IPS-18a (cell line): ENCODE results near the gene SELL.
"Not testable (repeated sequence)": the region's sequence is repeated elsewhere in the genome, so short reads cannot be mapped to it uniquely, and the experiment has no call there.

Experiments used
- H3K27ac ChIP-seq: one replicate; pipeline ENCODE4 v1.5.1; 2013; ENCODE audit warnings: low read length
- H3K27me3 ChIP-seq: one replicate; pipeline ENCODE4 v1.6.1; 2013; ENCODE audit warnings: mild to moderate bottlenecking, low read length; ENCODE audit not compliant: control insufficient read depth, insufficient read depth
- H3K36me3 ChIP-seq: one replicate; pipeline ENCODE4 v1.6.1; 2013; ENCODE audit warnings: low read depth, low read length; ENCODE audit not compliant: control insufficient read depth
- H3K4me1 ChIP-seq: one replicate; pipeline ENCODE4 v1.6.1; 2013; ENCODE audit warnings: low read depth, low read length; ENCODE audit not compliant: control insufficient read depth
- H3K4me3 ChIP-seq: one replicate; pipeline ENCODE4 v1.5.1; 2013; ENCODE audit warnings: low read length
- H3K9ac ChIP-seq: one replicate; pipeline ENCODE4 v1.6.1; 2013; ENCODE audit warnings: mild to moderate bottlenecking, low read length, moderate library complexity
- H3K9me3 ChIP-seq: one replicate; pipeline ENCODE4 v1.6.1; 2013; ENCODE audit warnings: low read depth, low read length; ENCODE audit not compliant: control insufficient read depth

The SELL gene

GRCh38 chr1:169683168-169683567 lies 28.3 kb downstream of the SELL start:
- H3K9ac ChIP-seq, H3K4me3 ChIP-seq: not testable (repeated sequence)

GRCh38 chr1:169682071-169682470 lies 29.3 kb downstream of the SELL start:
- Histone ChIP-seq H3K36me3 (no peaks in the 10 kb centered on the region), H3K27ac (no peak overlapping the region), H3K4me3 (no peak overlapping the region), H3K27me3 (peaks cover 79% of the 10 kb centered on the region), H3K9me3 (no peaks in the 10 kb centered on the region), H3K4me1 (peaks cover 9% of the 10 kb centered on the region), H3K9ac (no peak overlapping the region)

More at GRCh38 chr1:169683168-169683567, 28.3 kb downstream of the SELL start:
- H3K9me3 ChIP-seq, H3K4me1 ChIP-seq, H3K36me3 ChIP-seq, H3K27ac ChIP-seq: not testable (repeated sequence)
- H3K27me3 ChIP-seq, result peaks cover 85% of the 10 kb centered on the region

GRCh38 chr1:169681140-169681539 lies 30.3 kb downstream of the SELL start:
- no peak overlapping the region for H3K27ac ChIP-seq
- no peaks in the 10 kb centered on the region for H3K36me3 ChIP-seq
- H3K27me3 ChIP-seq, result peaks cover 72% of the 10 kb centered on the region
- H3K9ac ChIP-seq, result no peak overlapping the region
- no peak overlapping the region for H3K4me3 ChIP-seq
- peaks cover 9% of the 10 kb centered on the region for H3K4me1 ChIP-seq
- no peaks in the 10 kb centered on the region for H3K9me3 ChIP-seq

GRCh38 chr1:169680377-169681019 lies 30.9 kb downstream of the SELL start:
- Histone ChIP-seq H3K9me3 (no peaks in the 10 kb centered on the region), H3K36me3 (no peaks in the 10 kb centered on the region), H3K27me3 (peaks cover 65% of the 10 kb centered on the region), H3K4me3 (no peak overlapping the region), H3K4me1 (peaks cover 9% of the 10 kb centered on the region), H3K27ac (no peak overlapping the region), H3K9ac (no peak overlapping the region)

DNA sequence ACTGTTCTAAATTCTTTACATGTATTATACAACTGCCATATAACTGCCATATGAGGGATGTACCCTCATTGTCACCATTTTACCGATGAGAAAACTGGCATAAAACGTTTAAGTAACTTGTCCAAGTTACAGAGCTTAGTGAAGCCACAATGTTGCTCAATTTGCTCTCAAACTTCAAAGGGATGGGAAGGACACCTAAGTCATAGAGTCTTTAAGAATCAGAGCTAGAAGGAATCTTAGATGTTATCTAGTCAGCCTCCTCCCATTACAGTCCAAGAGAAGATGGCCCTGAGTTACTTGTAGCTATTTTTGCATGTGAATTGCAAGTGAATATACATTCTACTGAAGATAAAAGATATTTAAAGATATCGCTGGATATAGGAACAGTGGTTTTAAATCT lies 31.7 kb downstream of the SELL start:
- H3K27ac ChIP-seq, result no peak overlapping the region
- H3K4me1 ChIP-seq, result peaks cover 9% of the 10 kb centered on the region
- H3K4me3 ChIP-seq, result no peak overlapping the region
- H3K9me3 ChIP-seq, result no peaks in the 10 kb centered on the region
- no peak overlapping the region for H3K9ac ChIP-seq
- no peaks in the 10 kb centered on the region for H3K36me3 ChIP-seq
- H3K27me3 ChIP-seq, result peaks cover 61% of the 10 kb centered on the region

GRCh38 chr1:169676001-169676400 lies 35.4 kb downstream of the SELL start:
- peaks cover 2% of the 10 kb centered on the region for H3K4me1 ChIP-seq
- no peak overlapping the region for H3K27ac ChIP-seq
- H3K36me3 ChIP-seq, result no peaks in the 10 kb centered on the region
- no peak overlapping the region for H3K9ac ChIP-seq
- no peaks in the 10 kb centered on the region for H3K9me3 ChIP-seq
- no peak overlapping the region for H3K4me3 ChIP-seq
- peaks cover 24% of the 10 kb centered on the region for H3K27me3 ChIP-seq

DNA sequence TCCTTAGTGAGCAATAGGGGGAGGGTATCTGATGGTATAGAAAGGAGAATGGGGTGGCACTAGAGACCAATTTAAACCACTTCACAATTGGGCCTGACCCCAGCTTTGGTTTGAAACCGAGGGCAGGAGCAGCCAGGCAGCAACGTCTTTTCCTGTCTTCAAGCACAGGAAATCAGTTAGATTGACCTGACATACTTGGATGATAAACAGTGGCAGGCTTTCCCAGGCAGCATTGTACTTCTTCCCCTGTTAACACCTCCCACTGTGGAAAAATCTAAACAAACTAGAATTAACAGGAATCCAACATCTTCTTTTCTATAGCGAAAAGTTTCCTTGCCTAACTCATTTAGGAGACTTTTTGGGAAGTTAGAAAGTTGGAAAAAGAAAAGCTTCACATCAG lies 40.6 kb downstream of the SELL start:
- Histone ChIP-seq H3K27ac (no peak overlapping the region), H3K9ac (no peak overlapping the region), H3K4me3 (no peak overlapping the region), H3K36me3 (no peaks in the 10 kb centered on the region), H3K4me1 (no peaks in the 10 kb centered on the region), H3K9me3 (no peaks in the 10 kb centered on the region), H3K27me3 (no peaks in the 10 kb centered on the region)

DNA sequence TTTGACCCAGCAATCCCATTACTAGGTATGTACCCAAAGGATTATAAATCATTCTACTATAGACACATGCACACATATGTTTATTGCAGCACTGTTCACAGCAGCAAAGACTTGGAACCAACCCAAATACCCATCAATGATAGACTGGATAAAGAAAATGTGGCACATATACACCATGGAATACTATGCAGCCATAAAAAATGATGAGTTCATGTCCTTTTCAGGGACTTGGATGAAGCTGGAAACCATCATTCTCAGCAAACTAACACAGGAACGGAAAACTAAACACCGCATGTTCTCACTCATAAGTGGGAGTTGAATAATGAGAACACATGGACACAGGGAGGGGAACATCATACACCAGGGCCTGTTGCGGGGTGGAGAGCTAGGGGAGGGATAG lies 41.2 kb downstream of the SELL start:
- not testable (repeated sequence) for H3K9me3 ChIP-seq, H3K36me3 ChIP-seq, H3K27me3 ChIP-seq, H3K4me3 ChIP-seq, H3K27ac ChIP-seq, H3K9ac ChIP-seq, H3K4me1 ChIP-seq

DNA sequence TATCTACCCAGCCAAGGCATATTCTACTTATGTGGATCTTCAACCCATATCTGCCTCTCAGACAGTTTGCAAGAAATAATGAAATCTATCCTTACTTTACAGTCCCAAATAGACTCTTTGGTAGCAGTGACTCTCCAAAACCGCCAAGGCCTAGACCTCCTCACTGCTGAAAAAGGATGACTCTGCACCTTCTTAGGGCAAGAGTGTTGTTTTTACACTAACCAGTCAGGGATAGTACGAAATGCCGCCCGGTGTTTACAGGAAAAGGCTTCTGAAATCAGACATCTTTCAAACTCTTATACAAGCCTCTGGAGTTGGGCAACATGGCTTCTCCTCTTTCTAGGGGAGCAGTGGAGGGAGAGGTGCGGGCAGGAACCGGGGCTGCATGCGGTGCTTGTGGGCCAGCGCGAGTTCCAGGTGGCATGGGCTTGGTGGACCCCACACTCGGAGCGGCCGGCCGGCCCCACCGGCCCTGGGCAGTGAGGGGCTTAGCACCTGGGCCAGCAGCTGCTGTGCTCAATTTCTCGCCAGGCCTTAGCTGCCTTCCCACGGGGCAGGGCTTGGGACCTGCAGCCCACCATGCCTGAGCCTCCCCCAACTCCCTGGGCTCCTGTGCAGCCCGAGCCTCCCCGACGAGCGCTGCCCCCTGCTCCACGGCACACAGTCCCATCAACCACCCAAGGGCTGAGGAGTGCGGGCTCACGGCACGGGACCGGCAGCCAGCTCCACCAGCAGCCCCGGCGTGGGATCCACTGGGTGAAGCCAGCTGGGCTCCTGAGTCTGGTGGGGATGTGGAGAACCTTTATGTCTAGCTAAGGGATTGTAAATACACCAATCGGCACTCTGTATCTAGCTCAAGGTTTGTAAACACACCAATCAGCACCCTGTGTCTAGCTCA lies 43.5 kb downstream of the SELL start:
- not testable (repeated sequence) for H3K9me3 ChIP-seq, H3K4me3 ChIP-seq, H3K36me3 ChIP-seq, H3K9ac ChIP-seq, H3K27me3 ChIP-seq, H3K27ac ChIP-seq, H3K4me1 ChIP-seq

GRCh38 chr1:169667227-169667639 lies 44.2 kb downstream of the SELL start:
- H3K27me3 ChIP-seq, H3K4me3 ChIP-seq, H3K9ac ChIP-seq, H3K27ac ChIP-seq, H3K4me1 ChIP-seq, H3K36me3 ChIP-seq, H3K9me3 ChIP-seq: not testable (repeated sequence)

GRCh38 chr1:169662680-169663079 lies 48.7 kb downstream of the SELL start:
- not testable (repeated sequence) for H3K4me1 ChIP-seq, H3K27me3 ChIP-seq, H3K36me3 ChIP-seq, H3K9ac ChIP-seq, H3K9me3 ChIP-seq, H3K4me3 ChIP-seq, H3K27ac ChIP-seq

GRCh38 chr1:169661066-169661465 lies 50.4 kb downstream of the SELL start:
- not testable (repeated sequence) for H3K36me3 ChIP-seq, H3K9ac ChIP-seq, H3K27me3 ChIP-seq, H3K9me3 ChIP-seq, H3K4me3 ChIP-seq, H3K4me1 ChIP-seq, H3K27ac ChIP-seq
